PC-3 (cell line): Measurements from ENCODE around the gene PTH2. TPM values are rescaled to one million over a fixed set of nuclear protein-coding genes. Genes with fewer than 3 reads are reported as not detected.

Experiments used
- ATAC-seq: fragments of 200-7000 bp; cut with Tn5 transposase; 2 replicates; pipeline ENCODE4 v1.9.1; 2020; ENCODE audit warnings: mild to moderate bottlenecking, moderate library complexity
- BruUV-seq: library from RNA; stranded (reverse); fragments of 400-500 nt; replicated peaks from 2 replicates; lab custom pipeline; 2021; lab: Mats Ljungman, UMichigan
- CTCF ChIA-PET: fragments of 300-600 bp; sonication (Branson Sonifier 250); formaldehyde crosslinking; loops from one replicate; lab custom pipeline; 2022; ENCODE audit warnings: antibody characterized with exemption; lab: Charles Lee
- POLR2A ChIA-PET: fragments of 300-600 bp; sonication (Branson Sonifier 250); formaldehyde crosslinking; loops from one replicate; lab custom pipeline; 2022; ENCODE audit warnings: antibody characterized with exemption; ENCODE audit not compliant: unreplicated experiment; lab: Charles Lee
- DNase-seq: peaks from one replicate; pipeline ENCODE4 v3.0.0-alpha.2; 2015
- H2AFZ ChIP-seq: fragments of 300-600 bp; sonication (generic); 2 replicates; pipeline ENCODE4 v1.6.0; 2016; ENCODE audit warnings: antibody characterized with exemption, low read length
- H3F3A ChIP-seq: fragments of 300-600 bp; sonication (generic); one replicate; pipeline ENCODE4 v1.6.0; 2017; ENCODE audit warnings: antibody characterized with exemption, low read length, control low read depth, mild to moderate bottlenecking; ENCODE audit not compliant: unreplicated experiment
- H3K27ac ChIP-seq: fragments of 300-600 bp; sonication (generic); 2 replicates; pipeline ENCODE4 v1.5.1; 2016; ENCODE audit warnings: mild to moderate bottlenecking, low read length
- H3K27me3 ChIP-seq: fragments of 300-600 bp; sonication (generic); 2 replicates; pipeline ENCODE4 v1.6.1; 2016; ENCODE audit warnings: low read length, mixed read lengths
- H3K36me3 ChIP-seq: fragments of 300-600 bp; sonication (generic); 2 replicates; pipeline ENCODE4 v1.6.1; 2016; ENCODE audit warnings: low read depth, mixed run types, low read length, mixed read lengths
- H3K4me1 ChIP-seq: fragments of 300-600 bp; sonication (generic); 2 replicates; pipeline ENCODE4 v1.5.1; 2016; ENCODE audit warnings: low read length; ENCODE audit not compliant: insufficient read depth
- H3K4me2 ChIP-seq: fragments of 300-600 bp; sonication (generic); 2 replicates; pipeline ENCODE4 v1.6.0; 2016; ENCODE audit warnings: low read length
- H3K4me3 ChIP-seq: fragments of 300-600 bp; sonication (generic); 2 replicates; pipeline ENCODE4 v1.5.1; 2016; ENCODE audit warnings: mild to moderate bottlenecking, low read length, mixed read lengths
- H3K79me2 ChIP-seq: fragments of 300-600 bp; sonication (generic); 2 replicates; pipeline ENCODE4 v1.6.1; 2017; ENCODE audit warnings: low read length, mixed read lengths
- H3K9ac ChIP-seq: fragments of 300-600 bp; sonication (generic); 2 replicates; pipeline ENCODE4 v1.6.0; 2016; ENCODE audit warnings: mild to moderate bottlenecking, low read length
- H3K9me2 ChIP-seq: fragments of 300-600 bp; sonication (generic); replicated peaks from 2 replicates; pipeline ENCODE4 v1.6.1; 2016; ENCODE audit warnings: mixed run types, low read length, mixed read lengths
- H3K9me3 ChIP-seq: fragments of 300-600 bp; sonication (generic); 2 replicates; pipeline ENCODE4 v1.6.1; 2016; ENCODE audit warnings: low read length, mixed read lengths
- H4K20me1 ChIP-seq: fragments of 300-600 bp; sonication (generic); 2 replicates; pipeline ENCODE4 v1.6.1; 2016; ENCODE audit warnings: low read length, mixed read lengths
- CTCF ChIP-seq: fragments of 300-600 bp; sonication (generic); conservative IDR thresholded peaks from 2 replicates; pipeline ENCODE4 v1.5.1; 2017; ENCODE audit warnings: antibody characterized with exemption, low read depth, mild to moderate bottlenecking, low read length
- EZH2 ChIP-seq: fragments of 300-600 bp; sonication (generic); IDR thresholded peaks from one replicate; pipeline ENCODE4 v1.6.1; 2017; ENCODE audit warnings: antibody characterized with exemption, mild to moderate bottlenecking, low read length; ENCODE audit not compliant: unreplicated experiment
- EZH2phosphoT487 ChIP-seq: fragments of 300-600 bp; sonication (generic); IDR thresholded peaks from 2 replicates; pipeline ENCODE4 v1.6.1; 2018; ENCODE audit warnings: mild to moderate bottlenecking, antibody characterized with exemption, low read length, borderline replicate concordance
- intact Hi-C: fragments of 100-400 bp; cut with micrococcal nuclease; formaldehyde crosslinking; loops from 2 replicates; pipeline ENCODE4 v1.9.0; 2023
- total RNA-seq: library from RNA; depleted of rRNA; stranded (reverse); fragments of >200 nt; gene quantifications from 2 replicates; pipeline ENCODE4 v1.2.3, GENCODE V29; 2014

The PTH2 gene
- total RNA-seq, 1 experiment from 2014 or later, result not detected

GRCh38 chr19:49436381-49437017 lies 13.3 kb upstream of the PTH2 start:
- intact Hi-C loops, result no loop called here
- no peaks in the 10 kb centered on the region for H3K9me2 ChIP-seq
- no TSS peak for BruUV-seq
- H3K4me2 ChIP-seq, result no peak overlapping the region
- H3K27ac ChIP-seq, result no peak overlapping the region
- no peak overlapping the region for H3K4me3 ChIP-seq
- H3K79me2 ChIP-seq, result no peaks in the 10 kb centered on the region
- no peaks in the 10 kb centered on the region for H4K20me1 ChIP-seq
- H3K27me3 ChIP-seq, result peaks cover 50% of the 10 kb centered on the region
- DNase-seq, result no peak
- no peaks in the 10 kb centered on the region for H3K9me3 ChIP-seq
- no peak overlapping the region for H3K9ac ChIP-seq
- no peaks in the 10 kb centered on the region for H3K4me1 ChIP-seq
- H3F3A ChIP-seq, result no peaks in the 10 kb centered on the region
- TF ChIP-seq EZH2phosphoT487, result no peak
- no peak for TF ChIP-seq CTCF
- TF ChIP-seq EZH2, result no peak
- CTCF ChIA-PET, result no interaction called here
- POLR2A ChIA-PET, result no interaction called here
- no peaks in the 10 kb centered on the region for H3K36me3 ChIP-seq
- ATAC-seq, result no peak
- no peak overlapping the region for H2AFZ ChIP-seq

DNA sequence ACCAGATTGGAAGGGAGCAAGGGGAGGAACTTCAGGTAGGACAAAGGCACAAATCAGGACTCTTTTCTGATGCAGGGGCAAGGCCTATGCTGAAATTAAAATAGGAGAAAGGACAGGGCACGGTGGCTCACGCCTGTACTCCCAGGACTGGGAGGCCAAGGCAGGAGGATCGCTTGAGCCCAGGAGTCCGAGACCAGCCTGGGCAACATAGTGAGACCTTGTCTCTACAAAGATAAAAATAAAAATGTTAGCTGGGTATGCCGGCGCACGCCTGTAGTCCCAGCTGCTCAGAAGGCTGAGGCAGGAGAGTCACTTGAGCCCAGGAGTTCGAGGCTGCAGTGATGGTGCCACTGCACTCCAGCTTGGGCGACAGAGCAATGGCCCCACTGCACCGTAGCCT lies 12.4 kb upstream of the PTH2 start:
- no peak overlapping the region for H2AFZ ChIP-seq
- H3K36me3 ChIP-seq, result no peaks in the 10 kb centered on the region
- intact Hi-C loops, result no loop called here
- BruUV-seq, result no TSS peak
- no peak for ATAC-seq
- no peaks in the 10 kb centered on the region for H3F3A ChIP-seq
- no peaks in the 10 kb centered on the region for H3K9me2 ChIP-seq
- no peaks in the 10 kb centered on the region for H3K9me3 ChIP-seq
- POLR2A ChIA-PET, result no interaction called here
- CTCF ChIA-PET, result no interaction called here
- DNase-seq, result no peak
- H3K27ac ChIP-seq, result no peak overlapping the region
- H3K4me3 ChIP-seq, result no peak overlapping the region
- H3K79me2 ChIP-seq, result no peaks in the 10 kb centered on the region
- no peaks in the 10 kb centered on the region for H4K20me1 ChIP-seq
- peaks cover 44% of the 10 kb centered on the region for H3K27me3 ChIP-seq
- H3K4me1 ChIP-seq, result no peaks in the 10 kb centered on the region
- no peak overlapping the region for H3K9ac ChIP-seq
- H3K4me2 ChIP-seq, result no peak overlapping the region
- TF ChIP-seq EZH2phosphoT487 (no peak), CTCF (no peak), EZH2 (no peak)

GRCh38 chr19:49434907-49435583 lies 11.8 kb upstream of the PTH2 start:
- no peaks in the 10 kb centered on the region for H3F3A ChIP-seq
- no peaks in the 10 kb centered on the region for H3K9me3 ChIP-seq
- no peaks in the 10 kb centered on the region for H3K79me2 ChIP-seq
- no peak overlapping the region for H3K4me3 ChIP-seq
- H3K36me3 ChIP-seq, result no peaks in the 10 kb centered on the region
- intact Hi-C loops, result no loop called here
- no peak for DNase-seq
- H2AFZ ChIP-seq, result no peak overlapping the region
- no peak overlapping the region for H3K27ac ChIP-seq
- TF ChIP-seq EZH2phosphoT487, result no peak
- no peak for TF ChIP-seq EZH2
- no peak for TF ChIP-seq CTCF
- H3K4me2 ChIP-seq, result no peak overlapping the region
- H3K9ac ChIP-seq, result no peak overlapping the region
- CTCF ChIA-PET, result no interaction called here
- no peaks in the 10 kb centered on the region for H3K9me2 ChIP-seq
- no peaks in the 10 kb centered on the region for H4K20me1 ChIP-seq
- BruUV-seq, result no TSS peak
- no peaks in the 10 kb centered on the region for H3K4me1 ChIP-seq
- peaks cover 38% of the 10 kb centered on the region for H3K27me3 ChIP-seq
- POLR2A ChIA-PET, result no interaction called here
- no peak for ATAC-seq
